ENCODE results near the gene RFX1. TPM values are rescaled to one million over a fixed set of nuclear protein-coding genes. Genes with fewer than 3 reads are reported as not detected.

The RFX1 gene
- total RNA-seq, 2 donors from 2014 or later = 9.2 to 12.7 TPM

DNA sequence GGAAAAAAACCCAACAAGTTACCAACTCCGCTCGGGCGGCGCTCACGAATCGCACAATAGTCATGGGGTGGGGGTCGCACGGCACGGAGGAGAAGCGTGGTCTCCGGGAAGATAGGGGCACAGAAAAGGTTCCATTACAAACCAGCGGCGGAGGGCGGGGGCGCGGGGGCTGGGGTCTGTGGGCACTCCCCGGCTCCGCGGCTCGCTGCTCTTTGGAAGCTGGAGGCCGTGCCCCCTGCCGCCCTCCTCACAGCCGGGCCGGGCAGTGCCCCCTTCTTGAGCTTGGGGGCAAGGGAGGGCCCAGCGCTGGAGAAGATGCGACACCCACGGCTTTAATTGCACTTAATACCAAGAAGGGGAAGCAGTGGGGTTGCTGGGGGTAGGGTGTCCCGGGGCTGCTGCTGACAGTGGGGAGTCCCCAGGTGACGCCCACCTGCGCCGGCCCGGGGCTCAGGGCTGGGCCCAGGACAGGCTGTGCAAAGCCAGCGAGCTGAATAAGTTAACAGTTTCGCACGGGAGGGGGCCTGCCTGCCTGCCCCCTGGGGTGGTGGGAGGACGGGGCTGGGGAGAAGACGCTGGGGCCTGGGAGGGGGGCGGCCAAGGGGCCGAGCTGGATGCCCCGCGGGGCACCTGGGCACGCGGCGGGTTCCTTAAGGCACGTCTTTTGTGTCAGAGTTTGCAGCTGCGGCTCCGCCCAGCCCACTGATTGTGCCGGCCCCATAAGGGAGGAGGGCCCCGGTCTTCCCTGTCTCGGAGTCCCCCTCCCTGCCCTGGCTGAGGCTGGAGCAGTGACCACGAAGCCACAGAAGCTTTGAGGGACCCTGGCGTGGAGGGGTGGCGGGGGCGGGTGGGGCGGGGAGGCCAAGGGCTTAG lies 44.1 kb downstream of the RFX1 start:
- WGBS = 75% methylated on average over 43 of the region's 55 CpGs
- no peaks in the 10 kb centered on the region for H3K9me3 ChIP-seq
- H3K4me3 ChIP-seq = peak overlapping the region in 1 of 2 donors; percentile 0
- TF ChIP-seq POLR2A (IDR thresholded peaks at IDR 0.05) (no peak), POLR2AphosphoS5 (IDR thresholded peaks at IDR 0.05) (no peak)
- TF ChIP-seq, protein P1, sequence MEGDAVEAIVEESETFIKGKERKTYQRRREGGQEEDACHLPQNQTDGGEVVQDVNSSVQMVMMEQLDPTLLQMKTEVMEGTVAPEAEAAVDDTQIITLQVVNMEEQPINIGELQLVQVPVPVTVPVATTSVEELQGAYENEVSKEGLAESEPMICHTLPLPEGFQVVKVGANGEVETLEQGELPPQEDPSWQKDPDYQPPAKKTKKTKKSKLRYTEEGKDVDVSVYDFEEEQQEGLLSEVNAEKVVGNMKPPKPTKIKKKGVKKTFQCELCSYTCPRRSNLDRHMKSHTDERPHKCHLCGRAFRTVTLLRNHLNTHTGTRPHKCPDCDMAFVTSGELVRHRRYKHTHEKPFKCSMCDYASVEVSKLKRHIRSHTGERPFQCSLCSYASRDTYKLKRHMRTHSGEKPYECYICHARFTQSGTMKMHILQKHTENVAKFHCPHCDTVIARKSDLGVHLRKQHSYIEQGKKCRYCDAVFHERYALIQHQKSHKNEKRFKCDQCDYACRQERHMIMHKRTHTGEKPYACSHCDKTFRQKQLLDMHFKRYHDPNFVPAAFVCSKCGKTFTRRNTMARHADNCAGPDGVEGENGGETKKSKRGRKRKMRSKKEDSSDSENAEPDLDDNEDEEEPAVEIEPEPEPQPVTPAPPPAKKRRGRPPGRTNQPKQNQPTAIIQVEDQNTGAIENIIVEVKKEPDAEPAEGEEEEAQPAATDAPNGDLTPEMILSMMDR (IDR thresholded peaks at IDR 0.05) = no peak
- H3K36me3 ChIP-seq = peaks cover 3 to 8% of the 10 kb centered on the region in 2 donors
- H3K27ac ChIP-seq = no peak overlapping the region
- H3K27me3 ChIP-seq (replicated peaks; ENCODE audit: insufficient read depth) = no peaks in the 10 kb centered on the region
- no peaks in the 10 kb centered on the region for H3K4me1 ChIP-seq (replicated peaks)
- DNase-seq (ENCODE audit: low spot score) = no peak
- intact Hi-C loops (cut with DNase I) = no loop called here

DNA sequence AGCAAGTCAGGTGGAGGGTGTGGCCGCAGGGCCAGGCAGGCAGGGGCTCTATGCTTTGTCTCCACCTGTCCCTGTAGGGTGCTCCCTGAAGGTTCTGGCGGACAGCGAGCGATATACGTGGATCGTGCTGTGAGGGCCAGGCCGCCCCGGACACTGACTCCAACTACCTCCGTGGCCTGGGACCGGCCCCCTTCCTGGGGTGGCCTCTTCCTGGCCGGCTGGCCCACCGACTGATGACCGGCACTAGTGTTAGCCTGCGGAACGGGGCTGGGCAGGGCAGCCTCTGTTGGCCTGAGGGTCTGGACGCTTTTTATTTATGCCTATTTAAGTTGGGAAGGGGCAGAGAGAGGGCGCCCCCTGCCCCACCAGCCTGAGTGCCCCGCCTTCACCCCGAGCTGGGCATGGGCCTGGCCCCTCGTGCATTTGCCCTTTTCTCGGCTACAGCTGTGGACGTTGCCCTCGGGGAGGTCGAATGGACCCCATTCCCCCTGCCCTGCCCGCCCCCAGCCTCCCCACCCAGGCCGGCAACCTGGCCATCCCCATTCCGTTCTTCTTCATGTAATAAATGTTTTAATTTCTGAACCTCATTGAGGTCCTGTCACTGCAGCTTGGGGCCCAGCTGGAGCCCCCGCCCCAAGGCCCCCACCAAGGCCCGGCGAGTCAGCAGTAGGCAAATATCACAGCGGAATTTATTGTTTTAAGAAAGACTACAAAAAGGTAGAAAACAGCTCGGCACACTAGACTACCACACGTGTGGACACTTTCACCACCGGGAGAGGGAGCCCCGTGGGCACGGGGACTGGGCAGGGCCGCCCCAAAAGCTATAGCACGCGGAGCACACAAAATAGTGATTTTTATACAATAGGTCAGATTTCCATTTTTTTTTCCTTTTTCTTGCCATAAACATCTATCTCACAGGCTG lies 45.0 kb downstream of the RFX1 start:
- Histone ChIP-seq H3K9me3 (no peaks in the 10 kb centered on the region), H3K4me3 (no peak overlapping the region), H3K27me3 (replicated peaks; ENCODE audit: insufficient read depth) (no peaks in the 10 kb centered on the region), H3K36me3 (peaks cover 4 to 6% of the 10 kb centered on the region in 2 donors), H3K27ac (no peak overlapping the region), H3K4me1 (replicated peaks) (no peaks in the 10 kb centered on the region)
- TF ChIP-seq POLR2A (IDR thresholded peaks at IDR 0.05) (no peak), POLR2AphosphoS5 (IDR thresholded peaks at IDR 0.05) (no peak)
- TF ChIP-seq, protein P1 (IDR thresholded peaks at IDR 0.05) = no peak
- WGBS = 91% methylated on average over 35 of the region's 39 CpGs
- intact Hi-C loops (cut with DNase I) = no loop called here
- no peak for DNase-seq (ENCODE audit: low spot score)

DNA sequence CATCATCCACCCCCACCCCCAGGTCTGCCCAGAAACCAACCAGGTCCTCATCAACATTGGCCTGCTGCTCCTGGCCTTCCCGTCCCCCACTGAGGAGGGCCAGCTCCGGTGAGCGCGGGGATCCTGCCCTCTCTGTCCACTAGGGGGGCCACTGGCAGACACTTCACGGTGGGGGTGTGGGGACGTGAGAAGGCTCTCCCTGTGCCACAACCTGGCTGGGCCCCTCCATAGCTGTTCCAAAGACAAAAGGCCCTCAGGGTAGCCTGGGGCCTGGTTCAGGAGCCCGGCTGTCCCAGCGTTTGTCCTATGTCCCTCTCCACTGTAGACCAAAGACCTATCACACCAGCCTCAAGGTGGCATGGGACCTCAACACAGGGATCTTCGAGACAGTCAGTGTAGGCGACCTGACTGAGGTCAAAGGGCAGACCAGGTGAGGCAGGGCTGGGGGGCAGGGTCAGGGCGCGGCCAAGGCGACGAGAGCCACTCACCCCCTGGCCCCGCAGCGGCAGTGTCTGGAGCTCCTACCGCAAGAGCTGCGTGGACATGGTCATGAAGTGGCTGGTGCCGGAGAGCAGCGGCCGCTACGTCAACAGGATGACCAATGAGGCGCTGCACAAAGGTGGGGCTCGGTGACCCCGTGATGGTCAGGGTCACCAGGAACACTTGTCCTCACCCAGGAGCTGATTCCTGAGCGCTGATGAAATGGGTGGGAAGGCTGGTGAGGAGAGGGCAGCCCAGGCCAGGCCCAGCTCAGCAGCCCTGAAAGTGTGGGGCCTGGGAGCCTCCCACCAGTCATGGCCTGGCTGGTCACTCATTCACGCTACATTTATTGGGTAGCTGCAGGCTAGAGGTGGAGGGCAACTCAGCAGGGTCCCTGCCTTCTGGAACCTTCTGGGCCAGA lies 45.9 kb downstream of the RFX1 start:
- no peak overlapping the region for H3K27ac ChIP-seq
- no peaks in the 10 kb centered on the region for H3K27me3 ChIP-seq (replicated peaks; ENCODE audit: insufficient read depth)
- WGBS = 91% methylated on average over 22 of the region's 27 CpGs
- intact Hi-C loops (cut with DNase I) = no loop called here
- TF ChIP-seq, protein P1 (IDR thresholded peaks at IDR 0.05) = peak in 1 of 4 experiments; percentile 15
- TF ChIP-seq POLR2A (IDR thresholded peaks at IDR 0.05) = no peak
- TF ChIP-seq POLR2AphosphoS5 (IDR thresholded peaks at IDR 0.05) = no peak
- H3K36me3 ChIP-seq = peaks cover 9 to 12% of the 10 kb centered on the region in 2 donors
- no peaks in the 10 kb centered on the region for H3K4me1 ChIP-seq (replicated peaks)
- H3K9me3 ChIP-seq = no peaks in the 10 kb centered on the region
- DNase-seq (ENCODE audit: low spot score) = no peak
- no peak overlapping the region for H3K4me3 ChIP-seq

DNA sequence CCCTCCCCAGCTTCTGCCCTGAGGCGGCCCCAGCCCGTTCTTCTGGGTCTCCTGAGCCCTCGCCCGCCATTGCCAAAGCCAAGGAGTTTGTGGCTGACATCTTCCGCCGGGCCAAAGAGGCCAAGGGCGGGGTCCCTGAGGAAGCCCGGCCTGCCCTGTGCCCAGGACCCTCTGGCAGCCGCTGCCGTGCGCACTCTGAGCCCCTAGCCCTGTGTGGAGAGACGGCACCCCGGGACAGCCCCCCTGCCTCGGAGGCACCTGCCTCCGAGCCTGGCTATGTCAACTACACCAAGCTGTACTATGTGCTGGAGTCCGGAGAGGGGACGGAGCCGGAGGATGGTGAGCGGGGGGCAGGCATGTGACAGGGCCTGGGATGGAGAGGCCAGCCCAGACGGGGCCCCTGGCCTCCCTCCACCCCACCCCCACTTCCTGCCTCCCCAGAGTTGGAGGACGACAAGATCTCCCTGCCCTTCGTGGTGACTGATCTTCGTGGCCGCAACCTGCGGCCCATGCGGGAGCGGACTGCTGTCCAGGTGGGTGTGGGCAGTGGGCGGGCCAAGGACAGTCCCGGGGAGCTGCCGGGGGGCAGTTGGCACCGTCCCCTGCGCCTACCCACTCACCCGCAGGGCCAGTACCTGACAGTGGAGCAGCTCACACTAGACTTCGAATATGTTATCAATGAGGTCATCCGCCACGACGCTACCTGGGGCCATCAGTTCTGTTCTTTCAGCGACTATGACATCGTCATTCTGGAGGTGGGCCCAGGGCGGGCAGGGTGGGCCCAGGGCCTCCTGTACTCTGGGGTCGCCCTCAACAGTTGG lies 46.8 kb downstream of the RFX1 start:
- DNase-seq (ENCODE audit: low spot score) = no peak
- no peak overlapping the region for H3K27ac ChIP-seq
- intact Hi-C loops (cut with DNase I) = no loop called here
- H3K36me3 ChIP-seq = peaks cover 9 to 12% of the 10 kb centered on the region in 2 donors
- H3K9me3 ChIP-seq = no peaks in the 10 kb centered on the region
- TF ChIP-seq, protein P1 (IDR thresholded peaks at IDR 0.05) = no peak
- no peak for TF ChIP-seq POLR2AphosphoS5 (IDR thresholded peaks at IDR 0.05)
- no peak overlapping the region for H3K4me3 ChIP-seq
- no peaks in the 10 kb centered on the region for H3K4me1 ChIP-seq (replicated peaks)
- no peaks in the 10 kb centered on the region for H3K27me3 ChIP-seq (replicated peaks; ENCODE audit: insufficient read depth)
- 86% methylated on average over 39 of the region's 41 CpGs for WGBS
